HG03025 (cell line): ENCODE measurements around the gene DEDD2.

Source experiments
- ATAC-seq: cut with Tn5 transposase; IDR thresholded peaks from one replicate; pipeline ENCODE4 v1.9.1; 2021; ENCODE audit warnings: mild to moderate bottlenecking, moderate library complexity; ENCODE audit not compliant: unreplicated experiment, low FRiP score

The DEDD2 gene

GRCh38 chr19:42201489-42202289 lies 15.8 kb downstream of the DEDD2 start:
- ATAC-seq, result no peak

- ATAC-seq, result no peak
Observed at GRCh38 chr19:42200116-42200715, 17.3 kb downstream of the DEDD2 start.

- no peak for ATAC-seq
Observed at GRCh38 chr19:42199440-42200115, 17.9 kb downstream of the DEDD2 start.

GRCh38 chr19:42198676-42199439 lies 18.6 kb downstream of the DEDD2 start:
- ATAC-seq, result no peak

GRCh38 chr19:42197375-42197817 lies 20.1 kb downstream of the DEDD2 start:
- ATAC-seq, result no peak

GRCh38 chr19:42196011-42197001 lies 21.2 kb downstream of the DEDD2 start:
- ATAC-seq, result no peak

GRCh38 chr19:42193706-42194105 lies 23.8 kb downstream of the DEDD2 start:
- ATAC-seq, result no peak

GRCh38 chr19:42193294-42193693 lies 24.2 kb downstream of the DEDD2 start:
- no peak for ATAC-seq

- no peak for ATAC-seq
Observed at GRCh38 chr19:42191855-42192254, 25.6 kb downstream of the DEDD2 start.

- ATAC-seq, result no peak
Observed at GRCh38 chr19:42191330-42191729, 26.1 kb downstream of the DEDD2 start.

GRCh38 chr19:42189133-42189532 lies 28.3 kb downstream of the DEDD2 start:
- no peak for ATAC-seq

GRCh38 chr19:42188665-42189064 lies 28.8 kb downstream of the DEDD2 start:
- ATAC-seq, result no peak

GRCh38 chr19:42185277-42185676 lies 32.2 kb downstream of the DEDD2 start:
- ATAC-seq, result no peak

- ATAC-seq, result no peak
Observed at GRCh38 chr19:42184401-42184861, 33.0 kb downstream of the DEDD2 start.

GRCh38 chr19:42178791-42179674 lies 38.4 kb downstream of the DEDD2 start:
- no peak for ATAC-seq

- no peak for ATAC-seq
Observed at GRCh38 chr19:42177686-42178019, 39.8 kb downstream of the DEDD2 start.

- ATAC-seq, result no peak
Observed at GRCh38 chr19:42176990-42177685, 40.3 kb downstream of the DEDD2 start.

- no peak for ATAC-seq
Observed at GRCh38 chr19:42176649-42176989, 40.9 kb downstream of the DEDD2 start.
